Measurements from ENCODE around the gene GDPD2.

Gene GDPD2

GRCh38 chrX:70452143-70452733 lies 29.1 kb downstream of the GDPD2 start:
- Histone ChIP-seq H3K27ac (ENCODE audit: insufficient read depth, low read length, poor library complexity, severe bottlenecking) (peak overlapping the region; percentile 45), H3K4me3 (ENCODE audit: insufficient read depth, low read depth, low read length, poor library complexity, severe bottlenecking) (peak overlapping the region; percentile 35), H3K27me3 (replicated peaks; ENCODE audit: control insufficient read depth, insufficient read depth, low read length, poor library complexity, severe bottlenecking) (no peaks in the 10 kb centered on the region), H3K4me1 (ENCODE audit: control insufficient read depth, insufficient read depth, low read length, poor library complexity, severe bottlenecking) (peaks cover 8% of the 10 kb centered on the region), H3K36me3 (ENCODE audit: control insufficient read depth, insufficient read depth, low read length) (no peaks in the 10 kb centered on the region), H3K9me3 (ENCODE audit: control insufficient read depth, low read length) (no peaks in the 10 kb centered on the region)
- peak; percentile 21 to 33 (median 27) for DNase-seq

GRCh38 chrX:70453024-70453618 lies 30.0 kb downstream of the GDPD2 start:
- H3K4me1 ChIP-seq (ENCODE audit: control insufficient read depth, insufficient read depth, low read length, poor library complexity, severe bottlenecking), result peaks cover 8% of the 10 kb centered on the region
- no peaks in the 10 kb centered on the region for H3K9me3 ChIP-seq (ENCODE audit: control insufficient read depth, low read length)
- no peaks in the 10 kb centered on the region for H3K27me3 ChIP-seq (replicated peaks; ENCODE audit: control insufficient read depth, insufficient read depth, low read length, poor library complexity, severe bottlenecking)
- H3K4me3 ChIP-seq (ENCODE audit: insufficient read depth, low read depth, low read length, poor library complexity, severe bottlenecking), result peak overlapping the region; percentile 35
- H3K27ac ChIP-seq (ENCODE audit: insufficient read depth, low read length, poor library complexity, severe bottlenecking), result peak overlapping the region; percentile 45
- DNase-seq, result no peak
- H3K36me3 ChIP-seq (ENCODE audit: control insufficient read depth, insufficient read depth, low read length), result no peaks in the 10 kb centered on the region

- H3K36me3 ChIP-seq (ENCODE audit: control insufficient read depth, insufficient read depth, low read length), result no peaks in the 10 kb centered on the region
- peak overlapping the region; percentile 59 for H3K27ac ChIP-seq (ENCODE audit: insufficient read depth, low read length, poor library complexity, severe bottlenecking)
- no peaks in the 10 kb centered on the region for H3K9me3 ChIP-seq (ENCODE audit: control insufficient read depth, low read length)
- DNase-seq, result peak; percentile 70 to 76 (median 76)
- no peaks in the 10 kb centered on the region for H3K27me3 ChIP-seq (replicated peaks; ENCODE audit: control insufficient read depth, insufficient read depth, low read length, poor library complexity, severe bottlenecking)
- peak overlapping the region; percentile 62 for H3K4me3 ChIP-seq (ENCODE audit: insufficient read depth, low read depth, low read length, poor library complexity, severe bottlenecking)
- H3K4me1 ChIP-seq (ENCODE audit: control insufficient read depth, insufficient read depth, low read length, poor library complexity, severe bottlenecking), result peaks cover 8% of the 10 kb centered on the region
Measured at GRCh38 chrX:70454441-70455365, 31.6 kb downstream of the GDPD2 start.

GRCh38 chrX:70455366-70456202 lies 32.5 kb downstream of the GDPD2 start:
- Histone ChIP-seq H3K27me3 (replicated peaks; ENCODE audit: control insufficient read depth, insufficient read depth, low read length, poor library complexity, severe bottlenecking) (no peaks in the 10 kb centered on the region), H3K9me3 (ENCODE audit: control insufficient read depth, low read length) (no peaks in the 10 kb centered on the region), H3K36me3 (ENCODE audit: control insufficient read depth, insufficient read depth, low read length) (no peaks in the 10 kb centered on the region), H3K4me1 (ENCODE audit: control insufficient read depth, insufficient read depth, low read length, poor library complexity, severe bottlenecking) (peaks cover 8% of the 10 kb centered on the region), H3K4me3 (ENCODE audit: insufficient read depth, low read depth, low read length, poor library complexity, severe bottlenecking) (peak overlapping the region; percentile 62), H3K27ac (ENCODE audit: insufficient read depth, low read length, poor library complexity, severe bottlenecking) (peak overlapping the region; percentile 59)
- no peak for DNase-seq

GRCh38 chrX:70456256-70456655 lies 33.1 kb downstream of the GDPD2 start:
- Histone ChIP-seq H3K36me3 (ENCODE audit: control insufficient read depth, insufficient read depth, low read length) (peaks cover 3% of the 10 kb centered on the region), H3K4me1 (ENCODE audit: control insufficient read depth, insufficient read depth, low read length, poor library complexity, severe bottlenecking) (peaks cover 8% of the 10 kb centered on the region), H3K9me3 (ENCODE audit: control insufficient read depth, low read length) (no peaks in the 10 kb centered on the region), H3K27ac (ENCODE audit: insufficient read depth, low read length, poor library complexity, severe bottlenecking) (no peak overlapping the region), H3K27me3 (replicated peaks; ENCODE audit: control insufficient read depth, insufficient read depth, low read length, poor library complexity, severe bottlenecking) (no peaks in the 10 kb centered on the region), H3K4me3 (ENCODE audit: insufficient read depth, low read depth, low read length, poor library complexity, severe bottlenecking) (peak overlapping the region; percentile 62)
- no peak for DNase-seq

- Histone ChIP-seq H3K36me3 (ENCODE audit: control insufficient read depth, insufficient read depth, low read length) (peaks cover 3% of the 10 kb centered on the region), H3K27me3 (replicated peaks; ENCODE audit: control insufficient read depth, insufficient read depth, low read length, poor library complexity, severe bottlenecking) (no peaks in the 10 kb centered on the region), H3K27ac (ENCODE audit: insufficient read depth, low read length, poor library complexity, severe bottlenecking) (no peak overlapping the region), H3K4me1 (ENCODE audit: control insufficient read depth, insufficient read depth, low read length, poor library complexity, severe bottlenecking) (peaks cover 4% of the 10 kb centered on the region), H3K4me3 (ENCODE audit: insufficient read depth, low read depth, low read length, poor library complexity, severe bottlenecking) (no peak overlapping the region), H3K9me3 (ENCODE audit: control insufficient read depth, low read length) (no peaks in the 10 kb centered on the region)
- no peak for DNase-seq
Measured at GRCh38 chrX:70461026-70461425, 37.9 kb downstream of the GDPD2 start.

- Histone ChIP-seq H3K27ac (ENCODE audit: insufficient read depth, low read length, poor library complexity, severe bottlenecking) (no peak overlapping the region), H3K4me3 (ENCODE audit: insufficient read depth, low read depth, low read length, poor library complexity, severe bottlenecking) (no peak overlapping the region), H3K27me3 (replicated peaks; ENCODE audit: control insufficient read depth, insufficient read depth, low read length, poor library complexity, severe bottlenecking) (no peaks in the 10 kb centered on the region), H3K4me1 (ENCODE audit: control insufficient read depth, insufficient read depth, low read length, poor library complexity, severe bottlenecking) (no peaks in the 10 kb centered on the region), H3K36me3 (ENCODE audit: control insufficient read depth, insufficient read depth, low read length) (peaks cover 3% of the 10 kb centered on the region), H3K9me3 (ENCODE audit: control insufficient read depth, low read length) (no peaks in the 10 kb centered on the region)
- DNase-seq, result no peak
Measured at GRCh38 chrX:70464051-70464450, 40.9 kb downstream of the GDPD2 start.

GRCh38 chrX:70466968-70467367 lies 43.9 kb downstream of the GDPD2 start:
- Histone ChIP-seq H3K36me3 (ENCODE audit: control insufficient read depth, insufficient read depth, low read length) (no peaks in the 10 kb centered on the region), H3K9me3 (ENCODE audit: control insufficient read depth, low read length) (no peaks in the 10 kb centered on the region), H3K4me1 (ENCODE audit: control insufficient read depth, insufficient read depth, low read length, poor library complexity, severe bottlenecking) (no peaks in the 10 kb centered on the region), H3K27me3 (replicated peaks; ENCODE audit: control insufficient read depth, insufficient read depth, low read length, poor library complexity, severe bottlenecking) (no peaks in the 10 kb centered on the region), H3K27ac (ENCODE audit: insufficient read depth, low read length, poor library complexity, severe bottlenecking) (no peak overlapping the region), H3K4me3 (ENCODE audit: insufficient read depth, low read depth, low read length, poor library complexity, severe bottlenecking) (no peak overlapping the region)
- no peak for DNase-seq

GRCh38 chrX:70468709-70469108 lies 45.6 kb downstream of the GDPD2 start:
- H3K4me3 ChIP-seq (ENCODE audit: insufficient read depth, low read depth, low read length, poor library complexity, severe bottlenecking), result no peak overlapping the region
- no peaks in the 10 kb centered on the region for H3K4me1 ChIP-seq (ENCODE audit: control insufficient read depth, insufficient read depth, low read length, poor library complexity, severe bottlenecking)
- no peak for DNase-seq
- H3K36me3 ChIP-seq (ENCODE audit: control insufficient read depth, insufficient read depth, low read length), result no peaks in the 10 kb centered on the region
- H3K27me3 ChIP-seq (replicated peaks; ENCODE audit: control insufficient read depth, insufficient read depth, low read length, poor library complexity, severe bottlenecking), result no peaks in the 10 kb centered on the region
- H3K27ac ChIP-seq (ENCODE audit: insufficient read depth, low read length, poor library complexity, severe bottlenecking), result no peak overlapping the region
- no peaks in the 10 kb centered on the region for H3K9me3 ChIP-seq (ENCODE audit: control insufficient read depth, low read length)

Data from effector memory CD4-positive, alpha-beta T cell (primary cell).